ENCODE data around the gene SCFD2. TPM values are rescaled to one million over a fixed set of nuclear protein-coding genes. Genes with fewer than 3 reads are reported as not detected.

SCFD2 gene
- total and polyA plus RNA-seq, 9 donors = 5.1 to 42.1 (median 13.5) TPM

DNA sequence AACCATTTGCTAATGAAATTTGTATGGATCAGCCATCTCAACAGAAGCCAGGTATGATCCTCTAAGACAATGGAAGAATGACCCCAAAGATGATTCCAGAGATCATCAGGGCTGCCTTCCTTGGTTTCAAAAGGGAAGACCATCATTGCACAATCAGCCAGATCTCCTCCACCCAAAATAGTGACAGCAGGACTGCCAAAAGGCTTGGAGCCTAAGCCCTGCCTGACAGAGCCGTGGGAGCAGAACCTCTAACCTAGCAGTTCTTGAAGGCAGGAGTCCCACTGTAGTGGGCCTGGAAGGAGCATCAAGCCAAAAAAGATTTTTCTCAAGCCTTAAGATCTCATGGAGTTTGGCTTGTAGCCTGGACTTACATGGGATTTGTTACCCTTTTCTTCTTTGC lies 277.7 kb downstream of the SCFD2 start:
- Histone ChIP-seq H3K4me3 (no peak overlapping the region), H3K27me3 (no peaks in the 10 kb centered on the region), H3K27ac (no peak overlapping the region), H3K4me1 (ENCODE audit: insufficient read depth) (no peaks in the 10 kb centered on the region), H3K36me3 (no peaks in the 10 kb centered on the region), H3K9me3 (no peaks in the 10 kb centered on the region)
- 50 to 100% (median 51%) methylated on average over 1 of the region's 1 CpG for WGBS, 3 donors
- TF ChIP-seq, protein P1, sequence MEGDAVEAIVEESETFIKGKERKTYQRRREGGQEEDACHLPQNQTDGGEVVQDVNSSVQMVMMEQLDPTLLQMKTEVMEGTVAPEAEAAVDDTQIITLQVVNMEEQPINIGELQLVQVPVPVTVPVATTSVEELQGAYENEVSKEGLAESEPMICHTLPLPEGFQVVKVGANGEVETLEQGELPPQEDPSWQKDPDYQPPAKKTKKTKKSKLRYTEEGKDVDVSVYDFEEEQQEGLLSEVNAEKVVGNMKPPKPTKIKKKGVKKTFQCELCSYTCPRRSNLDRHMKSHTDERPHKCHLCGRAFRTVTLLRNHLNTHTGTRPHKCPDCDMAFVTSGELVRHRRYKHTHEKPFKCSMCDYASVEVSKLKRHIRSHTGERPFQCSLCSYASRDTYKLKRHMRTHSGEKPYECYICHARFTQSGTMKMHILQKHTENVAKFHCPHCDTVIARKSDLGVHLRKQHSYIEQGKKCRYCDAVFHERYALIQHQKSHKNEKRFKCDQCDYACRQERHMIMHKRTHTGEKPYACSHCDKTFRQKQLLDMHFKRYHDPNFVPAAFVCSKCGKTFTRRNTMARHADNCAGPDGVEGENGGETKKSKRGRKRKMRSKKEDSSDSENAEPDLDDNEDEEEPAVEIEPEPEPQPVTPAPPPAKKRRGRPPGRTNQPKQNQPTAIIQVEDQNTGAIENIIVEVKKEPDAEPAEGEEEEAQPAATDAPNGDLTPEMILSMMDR (IDR thresholded peaks at IDR 0.05) = no peak
- TF ChIP-seq EP300 (IDR thresholded peaks at IDR 0.05) = no peak
- intact Hi-C loops (cut with DNase I) = no loop called here
- no peak for DNase-seq

DNA sequence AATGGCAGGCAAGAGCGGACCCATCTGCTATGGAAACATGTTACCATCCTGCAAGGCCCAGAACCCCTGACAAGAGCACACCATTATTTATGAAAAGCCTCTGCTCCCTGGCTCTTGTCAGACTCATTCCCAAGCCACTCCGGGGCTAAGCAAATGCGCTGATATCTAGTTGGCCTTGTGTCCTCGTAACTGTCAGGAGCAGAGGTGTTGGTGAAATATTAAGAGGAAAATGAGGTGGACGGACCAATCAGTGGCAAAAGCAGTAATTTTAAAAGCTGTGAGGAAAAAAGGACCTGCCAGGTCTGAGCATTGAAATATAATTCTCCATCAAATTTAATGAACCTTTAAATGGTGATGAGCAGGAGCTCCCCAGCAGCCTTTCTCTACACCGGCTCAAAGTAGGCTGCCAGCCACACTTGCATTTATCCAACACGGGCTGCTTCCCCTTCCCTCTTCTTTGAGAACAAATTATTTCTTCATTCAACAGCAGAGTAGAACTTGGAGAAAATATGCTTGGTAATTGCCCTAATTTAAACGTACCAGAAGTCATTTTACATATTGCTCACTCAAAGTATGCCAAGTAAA lies 289.4 kb downstream of the SCFD2 start:
- Histone ChIP-seq H3K27me3 (no peaks in the 10 kb centered on the region), H3K27ac (no peak overlapping the region), H3K36me3 (no peaks in the 10 kb centered on the region), H3K4me3 (no peak overlapping the region), H3K9me3 (no peaks in the 10 kb centered on the region), H3K4me1 (ENCODE audit: insufficient read depth) (no peaks in the 10 kb centered on the region)
- TF ChIP-seq EP300 (IDR thresholded peaks at IDR 0.05) (no peak), POLR2A (IDR thresholded peaks at IDR 0.05) (no peak)
- TF ChIP-seq, protein P1 (IDR thresholded peaks at IDR 0.05) = no peak
- DNase-seq = no peak
- WGBS, 3 donors = 79 to 86% (median 85%) methylated on average over 8 of the region's 8 CpGs
- intact Hi-C loops (cut with DNase I) = no loop called here

DNA sequence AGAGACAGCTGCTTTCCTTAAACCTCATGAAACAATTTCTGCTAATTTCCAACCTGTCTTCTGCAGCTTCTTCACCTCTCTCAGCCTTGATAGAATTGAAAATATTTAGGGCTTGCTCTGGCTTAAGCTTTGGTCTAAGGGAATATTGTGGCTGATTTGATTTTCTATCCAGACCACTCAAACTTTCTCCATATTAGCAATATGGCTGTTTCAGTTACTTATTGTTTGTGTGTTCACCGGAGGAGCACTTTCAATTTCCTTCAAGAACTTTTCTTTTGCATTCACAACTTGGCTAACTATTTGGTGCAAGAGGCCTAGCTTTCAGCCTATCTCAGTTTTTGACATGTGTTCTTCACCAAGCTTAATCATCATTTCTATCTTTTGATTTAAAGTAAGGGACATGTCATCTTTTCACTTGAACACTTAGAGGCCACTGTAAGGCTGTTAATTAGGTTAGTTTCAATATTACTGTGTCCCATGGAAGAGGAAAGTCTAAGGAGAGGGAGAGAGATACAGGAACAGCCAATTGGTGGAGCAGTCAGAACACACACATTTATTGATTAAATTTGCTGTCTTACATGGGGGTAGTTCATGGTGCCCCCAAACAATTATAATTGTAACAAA lies 290.6 kb downstream of the SCFD2 start:
- Histone ChIP-seq H3K36me3 (no peaks in the 10 kb centered on the region), H3K9me3 (no peaks in the 10 kb centered on the region), H3K27me3 (no peaks in the 10 kb centered on the region), H3K4me3 (no peak overlapping the region), H3K4me1 (ENCODE audit: insufficient read depth) (no peaks in the 10 kb centered on the region), H3K27ac (no peak overlapping the region)
- intact Hi-C loops (cut with DNase I) = no loop called here
- DNase-seq = no peak
- TF ChIP-seq, protein P1 (IDR thresholded peaks at IDR 0.05) = no peak
- no peak for TF ChIP-seq EP300 (IDR thresholded peaks at IDR 0.05)
- no peak for TF ChIP-seq POLR2A (IDR thresholded peaks at IDR 0.05)
- 94 to 97% (median 94%) methylated on average over 1 of the region's 1 CpG for WGBS, 3 donors

DNA sequence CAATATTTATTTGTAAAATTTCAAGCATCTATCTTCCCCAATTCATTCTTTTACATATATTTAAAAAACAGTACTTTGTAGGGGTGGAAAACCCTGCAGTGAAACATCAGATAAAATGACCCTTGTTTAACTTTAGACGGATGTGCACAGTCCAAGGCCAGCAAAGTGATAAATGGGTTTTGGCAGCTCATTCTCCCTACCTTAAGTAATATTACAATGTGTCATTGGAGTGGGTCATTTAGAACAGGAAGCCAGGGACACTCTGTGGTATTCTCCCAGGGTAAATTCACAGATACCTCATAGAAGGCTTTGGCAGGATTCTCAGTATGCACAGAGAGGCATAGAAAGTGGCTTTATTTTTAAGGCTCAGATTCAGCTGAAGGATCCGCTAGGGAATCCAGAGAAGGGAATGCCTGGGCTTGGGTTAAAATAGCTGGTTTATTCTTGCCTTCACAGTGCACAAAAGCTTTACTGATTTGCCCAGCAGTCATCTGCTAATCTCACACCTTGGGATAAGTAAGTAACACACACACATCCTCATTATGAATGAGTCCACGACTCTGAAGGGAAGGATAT lies 297.0 kb downstream of the SCFD2 start:
- TF ChIP-seq, protein P1 (IDR thresholded peaks at IDR 0.05) = no peak
- TF ChIP-seq POLR2A (IDR thresholded peaks at IDR 0.05) (no peak), EP300 (IDR thresholded peaks at IDR 0.05) (no peak)
- intact Hi-C loops (cut with DNase I) = no loop called here
- no peak for DNase-seq
- 63 to 74% (median 64%) methylated on average over 3 of the region's 3 CpGs for WGBS, 3 donors
- no peaks in the 10 kb centered on the region for H3K36me3 ChIP-seq
- no peaks in the 10 kb centered on the region for H3K4me1 ChIP-seq (ENCODE audit: insufficient read depth)
- no peak overlapping the region for H3K27ac ChIP-seq
- H3K27me3 ChIP-seq = no peaks in the 10 kb centered on the region
- no peak overlapping the region for H3K4me3 ChIP-seq
- H3K9me3 ChIP-seq = no peaks in the 10 kb centered on the region

Data from ovary (tissue), 9 donors.